Parathyroid adenoma (tissue), 2 donors: ENCODE measurements around the gene CDH13.

ENCODE experiments used
- H2AFZ ChIP-seq: fragments of 300-600 bp; sonication (generic); one replicate; pipeline ENCODE4 v1.7.0; 2017; ENCODE audit warnings: antibody characterized with exemption, mild to moderate bottlenecking
- H3K27ac ChIP-seq: fragments of 300-600 bp; sonication (generic); one replicate; pipeline ENCODE4 v1.7.0; 2017
- H3K27me3 ChIP-seq: fragments of 300-600 bp; sonication (generic); one replicate; pipeline ENCODE4 v1.7.0; 2017; ENCODE audit warnings: low read length; ENCODE audit not compliant: control insufficient read depth, insufficient read depth
- H3K36me3 ChIP-seq: fragments of 300-600 bp; sonication (generic); one replicate; pipeline ENCODE4 v1.7.0; 2017; ENCODE audit warnings: low read length; ENCODE audit not compliant: control insufficient read depth, insufficient read depth
- H3K4me1 ChIP-seq: fragments of 300-600 bp; sonication (generic); one replicate; pipeline ENCODE4 v1.7.0; 2017; ENCODE audit warnings: control low read depth
- H3K4me2 ChIP-seq: fragments of 300-600 bp; sonication (generic); one replicate; pipeline ENCODE4 v1.7.0; 2017; ENCODE audit warnings: low read length
- H3K4me3 ChIP-seq: fragments of 300-600 bp; sonication (generic); one replicate; pipeline ENCODE4 v1.7.0; 2017; ENCODE audit warnings: low read depth, low read length
- H3K79me2 ChIP-seq: fragments of 300-600 bp; sonication (generic); one replicate; pipeline ENCODE4 v1.7.0; 2017; ENCODE audit warnings: control low read depth
- H3K9ac ChIP-seq: fragments of 300-600 bp; sonication (generic); one replicate; pipeline ENCODE4 v1.7.0; 2017; ENCODE audit warnings: mild to moderate bottlenecking
- H3K9me3 ChIP-seq: fragments of 300-600 bp; sonication (generic); one replicate; pipeline ENCODE4 v1.7.0; 2017; ENCODE audit warnings: low read length; ENCODE audit not compliant: control insufficient read depth
- TF ChIP-seq, protein P1 (sequence below): fragments of 300-600 bp; sonication (generic); IDR thresholded peaks from one replicate; pipeline ENCODE4 v1.7.0; 2017; ENCODE audit warnings: antibody characterized with exemption, mild to moderate bottlenecking
- donor health status: primary hyperparathyroidism.

The CDH13 gene

DNA sequence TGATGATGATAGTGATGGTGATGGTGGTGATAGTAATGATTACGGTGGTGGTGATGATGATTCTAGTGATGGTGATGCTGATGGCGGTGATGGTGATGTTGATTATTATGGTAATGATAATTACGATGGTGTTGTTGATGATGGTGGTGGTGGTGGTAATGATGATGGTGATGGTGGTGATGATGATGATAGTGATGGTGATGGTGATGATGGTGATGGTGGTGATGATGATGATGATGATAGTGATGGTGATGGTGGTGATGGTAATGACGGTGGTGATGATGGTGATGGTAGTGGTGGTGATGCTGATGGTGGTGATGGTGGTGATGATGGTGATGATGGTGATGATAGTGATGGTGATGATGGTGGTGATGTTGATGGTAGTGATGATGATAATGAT is 370.0 kb downstream of the CDH13 start:
- no peaks in the 10 kb centered on the region for H3K4me1 ChIP-seq
- H3K79me2 ChIP-seq, result no peaks in the 10 kb centered on the region
- H3K36me3 ChIP-seq, result no peaks in the 10 kb centered on the region
- no peaks in the 10 kb centered on the region for H3K27me3 ChIP-seq
- H3K27ac ChIP-seq, result no peak overlapping the region
- no peak overlapping the region for H3K9ac ChIP-seq
- TF ChIP-seq, protein P1, sequence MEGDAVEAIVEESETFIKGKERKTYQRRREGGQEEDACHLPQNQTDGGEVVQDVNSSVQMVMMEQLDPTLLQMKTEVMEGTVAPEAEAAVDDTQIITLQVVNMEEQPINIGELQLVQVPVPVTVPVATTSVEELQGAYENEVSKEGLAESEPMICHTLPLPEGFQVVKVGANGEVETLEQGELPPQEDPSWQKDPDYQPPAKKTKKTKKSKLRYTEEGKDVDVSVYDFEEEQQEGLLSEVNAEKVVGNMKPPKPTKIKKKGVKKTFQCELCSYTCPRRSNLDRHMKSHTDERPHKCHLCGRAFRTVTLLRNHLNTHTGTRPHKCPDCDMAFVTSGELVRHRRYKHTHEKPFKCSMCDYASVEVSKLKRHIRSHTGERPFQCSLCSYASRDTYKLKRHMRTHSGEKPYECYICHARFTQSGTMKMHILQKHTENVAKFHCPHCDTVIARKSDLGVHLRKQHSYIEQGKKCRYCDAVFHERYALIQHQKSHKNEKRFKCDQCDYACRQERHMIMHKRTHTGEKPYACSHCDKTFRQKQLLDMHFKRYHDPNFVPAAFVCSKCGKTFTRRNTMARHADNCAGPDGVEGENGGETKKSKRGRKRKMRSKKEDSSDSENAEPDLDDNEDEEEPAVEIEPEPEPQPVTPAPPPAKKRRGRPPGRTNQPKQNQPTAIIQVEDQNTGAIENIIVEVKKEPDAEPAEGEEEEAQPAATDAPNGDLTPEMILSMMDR, result no peak
- no peak overlapping the region for H3K4me2 ChIP-seq
- no peaks in the 10 kb centered on the region for H3K9me3 ChIP-seq
- H3K4me3 ChIP-seq, result no peak overlapping the region
- no peak overlapping the region for H2AFZ ChIP-seq

DNA sequence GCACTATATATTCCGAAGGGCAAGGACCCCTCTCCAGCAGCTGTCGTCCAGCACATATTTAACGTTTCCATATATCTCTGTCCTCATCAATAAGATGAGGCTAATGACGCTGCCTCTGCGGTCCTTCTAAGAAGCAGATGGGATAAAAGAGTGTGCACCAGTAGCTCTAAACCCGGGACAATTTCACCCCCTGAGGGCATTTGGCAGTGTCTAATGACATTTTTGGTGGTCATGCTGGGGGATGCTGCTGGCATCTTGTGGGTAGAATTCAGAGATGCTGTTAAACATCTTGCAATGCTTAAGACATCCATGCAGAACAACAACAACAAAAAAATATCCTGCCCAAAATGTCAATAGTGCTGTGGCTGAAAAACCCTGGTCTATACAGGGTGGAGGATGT is 372.9 kb downstream of the CDH13 start:
- H3K36me3 ChIP-seq, result no peaks in the 10 kb centered on the region
- TF ChIP-seq, protein P1, result no peak

DNA sequence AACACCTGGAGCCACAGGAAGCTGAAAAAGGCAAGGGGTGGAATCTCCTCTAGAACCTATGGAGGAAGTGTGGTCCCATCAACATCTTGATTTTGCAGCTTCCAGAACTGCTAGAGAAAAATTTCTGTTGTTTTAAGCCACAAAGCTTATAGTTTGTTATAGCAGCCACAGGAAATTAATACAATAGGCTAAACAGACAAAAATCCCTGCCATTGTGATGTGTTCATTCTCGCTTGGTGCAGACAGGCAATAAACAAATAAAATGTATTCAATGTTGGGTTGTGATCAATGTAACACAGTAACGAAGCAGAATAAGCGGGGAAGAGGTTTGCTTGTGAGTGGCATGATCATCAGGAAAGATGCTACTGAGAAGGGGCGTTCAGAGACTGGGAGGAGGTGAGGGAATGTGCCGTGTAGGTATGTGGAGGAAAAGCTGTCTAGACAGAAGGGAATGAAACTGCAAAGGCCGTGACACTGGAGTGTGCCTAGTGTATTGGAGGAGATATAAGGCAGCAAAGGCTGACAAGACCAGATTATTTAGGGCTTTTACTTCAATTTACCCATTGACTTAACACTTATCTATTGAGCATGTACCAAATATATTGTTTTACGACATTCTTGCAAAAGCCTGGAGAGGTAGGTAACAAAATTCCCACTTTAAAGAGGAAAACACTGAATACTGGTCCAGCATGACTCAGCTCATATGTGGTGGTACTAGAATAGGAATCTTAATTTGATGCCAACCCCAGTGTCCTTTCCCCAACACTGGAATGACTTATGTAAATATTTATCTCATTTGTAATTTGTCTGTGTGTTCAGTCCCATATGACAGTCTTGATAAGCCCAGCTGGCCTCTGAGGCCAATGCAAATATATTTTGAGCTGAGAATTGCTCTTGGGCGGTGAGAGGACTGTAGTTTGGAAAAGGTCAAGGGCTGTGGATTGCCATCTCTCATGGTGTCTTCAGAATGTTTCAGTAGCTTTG is 375.9 kb downstream of the CDH13 start:
- H3K27me3 ChIP-seq, result no peaks in the 10 kb centered on the region
- H3K9me3 ChIP-seq, result no peaks in the 10 kb centered on the region
- H3K4me2 ChIP-seq, result no peak overlapping the region
- H3K27ac ChIP-seq, result no peak overlapping the region
- H3K4me1 ChIP-seq, result no peaks in the 10 kb centered on the region
- H3K9ac ChIP-seq, result no peak overlapping the region
- TF ChIP-seq, protein P1, result no peak
- H3K79me2 ChIP-seq, result no peaks in the 10 kb centered on the region
- H2AFZ ChIP-seq, result no peak overlapping the region
- H3K4me3 ChIP-seq, result no peak overlapping the region
- H3K36me3 ChIP-seq, result no peaks in the 10 kb centered on the region

More for the DNA sequence above, 372.9 kb downstream of the CDH13 start:
- no peaks in the 10 kb centered on the region for H3K27me3 ChIP-seq
- H3K4me2 ChIP-seq, result no peak overlapping the region
- no peaks in the 10 kb centered on the region for H3K4me1 ChIP-seq
- no peaks in the 10 kb centered on the region for H3K9me3 ChIP-seq
- H3K9ac ChIP-seq, result no peak overlapping the region
- no peak overlapping the region for H3K4me3 ChIP-seq
- H3K79me2 ChIP-seq, result no peaks in the 10 kb centered on the region
- no peak overlapping the region for H2AFZ ChIP-seq
- H3K27ac ChIP-seq, result no peak overlapping the region

DNA sequence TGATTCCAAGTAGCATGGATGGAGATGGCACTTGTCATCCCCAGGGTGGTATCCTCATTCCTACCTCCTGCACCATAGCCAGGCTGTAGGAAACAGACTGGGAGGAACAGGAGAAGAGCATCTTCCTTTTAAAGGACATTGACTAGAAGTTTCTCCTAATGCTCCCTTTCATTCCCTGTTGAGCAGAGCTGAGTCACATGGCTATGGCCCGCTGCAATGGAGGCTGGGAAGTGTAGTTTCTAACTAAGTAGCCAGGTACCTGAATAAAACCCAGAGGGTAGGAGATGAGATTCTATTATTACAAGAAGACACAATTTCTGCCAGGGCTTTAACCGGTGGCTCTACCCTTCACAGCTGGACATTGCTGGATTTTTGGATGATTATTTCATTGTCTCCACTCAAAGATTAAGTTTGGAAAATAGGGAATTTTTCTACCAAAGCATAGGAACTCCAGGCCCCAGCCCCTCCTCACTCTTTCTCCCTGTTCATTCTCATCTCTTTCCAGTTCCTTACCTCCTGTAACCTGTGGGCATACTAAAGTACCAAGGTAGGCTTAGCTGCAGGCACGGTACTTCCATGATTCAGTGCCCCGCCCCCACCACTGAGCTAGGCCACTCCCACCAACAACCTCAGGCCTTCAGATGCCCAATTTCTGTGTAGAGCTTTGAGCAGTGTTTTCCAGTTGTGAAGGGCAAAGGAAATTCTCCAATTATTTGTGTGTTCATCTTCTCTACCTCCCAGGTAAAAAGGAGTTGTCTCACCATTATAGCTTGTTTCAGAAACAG is 378.3 kb downstream of the CDH13 start:
- H3K27ac ChIP-seq, result no peak overlapping the region
- H2AFZ ChIP-seq, result peak overlapping the region; percentile 25
- H3K4me1 ChIP-seq, result no peaks in the 10 kb centered on the region
- no peak overlapping the region for H3K9ac ChIP-seq
- H3K36me3 ChIP-seq, result no peaks in the 10 kb centered on the region
- TF ChIP-seq, protein P1, result no peak
- no peaks in the 10 kb centered on the region for H3K9me3 ChIP-seq
- H3K79me2 ChIP-seq, result no peaks in the 10 kb centered on the region
- no peaks in the 10 kb centered on the region for H3K27me3 ChIP-seq
- no peak overlapping the region for H3K4me3 ChIP-seq
- no peak overlapping the region for H3K4me2 ChIP-seq
